ENCODE measurements around the gene GHRHR. TPM values are rescaled to one million over a fixed set of nuclear protein-coding genes. Genes with fewer than 3 reads are reported as not detected.

The GHRHR gene
- total RNA-seq, 1 donor from 2014 or later = not detected

DNA sequence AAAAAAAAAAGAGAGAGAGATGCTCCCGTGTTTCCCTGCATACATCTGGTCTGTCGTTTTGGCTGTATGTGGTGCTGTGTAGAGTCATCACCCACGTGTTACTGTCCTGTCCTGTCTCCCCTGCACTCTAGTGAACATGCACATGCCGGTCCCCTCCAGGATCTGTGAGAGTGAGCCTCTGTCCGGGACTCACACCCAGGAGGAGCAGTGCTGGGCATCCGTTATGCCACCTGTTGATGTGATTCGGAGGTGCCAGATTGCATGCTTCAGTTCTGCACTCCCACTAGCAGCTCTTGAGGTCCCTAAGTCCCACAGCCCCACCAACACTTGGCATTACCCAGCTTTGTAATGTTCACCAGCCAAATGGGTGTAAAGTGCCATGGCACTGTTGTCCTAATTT lies 16.4 kb downstream of the GHRHR start:
- DNase-seq (ENCODE audit: extremely low spot score, unreplicated experiment) = no peak
- no peaks in the 10 kb centered on the region for H3K9me3 Mint-ChIP-seq
- no peak overlapping the region for H3K4me3 Mint-ChIP-seq
- H3K4me1 Mint-ChIP-seq (ENCODE audit: unreplicated experiment) = no peaks in the 10 kb centered on the region
- TF ChIP-seq, protein P1, sequence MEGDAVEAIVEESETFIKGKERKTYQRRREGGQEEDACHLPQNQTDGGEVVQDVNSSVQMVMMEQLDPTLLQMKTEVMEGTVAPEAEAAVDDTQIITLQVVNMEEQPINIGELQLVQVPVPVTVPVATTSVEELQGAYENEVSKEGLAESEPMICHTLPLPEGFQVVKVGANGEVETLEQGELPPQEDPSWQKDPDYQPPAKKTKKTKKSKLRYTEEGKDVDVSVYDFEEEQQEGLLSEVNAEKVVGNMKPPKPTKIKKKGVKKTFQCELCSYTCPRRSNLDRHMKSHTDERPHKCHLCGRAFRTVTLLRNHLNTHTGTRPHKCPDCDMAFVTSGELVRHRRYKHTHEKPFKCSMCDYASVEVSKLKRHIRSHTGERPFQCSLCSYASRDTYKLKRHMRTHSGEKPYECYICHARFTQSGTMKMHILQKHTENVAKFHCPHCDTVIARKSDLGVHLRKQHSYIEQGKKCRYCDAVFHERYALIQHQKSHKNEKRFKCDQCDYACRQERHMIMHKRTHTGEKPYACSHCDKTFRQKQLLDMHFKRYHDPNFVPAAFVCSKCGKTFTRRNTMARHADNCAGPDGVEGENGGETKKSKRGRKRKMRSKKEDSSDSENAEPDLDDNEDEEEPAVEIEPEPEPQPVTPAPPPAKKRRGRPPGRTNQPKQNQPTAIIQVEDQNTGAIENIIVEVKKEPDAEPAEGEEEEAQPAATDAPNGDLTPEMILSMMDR (conservative IDR thresholded peaks at IDR 0.05) = no peak
- H3K27me3 Mint-ChIP-seq = peaks cover 68% of the 10 kb centered on the region
- H3K36me3 Mint-ChIP-seq = no peaks in the 10 kb centered on the region
- H3K27ac Mint-ChIP-seq = no peak overlapping the region

DNA sequence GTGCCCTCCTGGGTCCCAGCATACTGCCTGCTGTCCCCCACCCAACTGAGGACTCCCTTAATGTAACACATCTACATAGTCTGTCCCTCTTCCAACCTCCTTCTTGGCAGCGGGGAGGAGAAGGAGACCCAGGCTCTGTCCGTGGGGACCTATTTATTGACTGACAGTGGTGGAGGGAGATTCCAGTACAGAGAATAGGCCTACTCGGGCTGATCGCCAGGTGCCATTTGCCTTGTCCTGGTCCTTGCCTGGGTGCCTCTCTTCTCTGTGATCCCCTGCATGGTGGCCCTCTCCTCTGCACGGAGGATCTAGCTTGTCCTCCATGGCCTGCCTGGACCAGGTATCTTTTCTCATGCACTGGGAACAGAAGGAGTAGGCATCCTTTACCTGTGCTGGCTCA lies 17.0 kb downstream of the GHRHR start:
- Mint-ChIP-seq H3K27me3 (peaks cover 71% of the 10 kb centered on the region), H3K4me1 (ENCODE audit: unreplicated experiment) (no peaks in the 10 kb centered on the region), H3K27ac (no peak overlapping the region), H3K36me3 (no peaks in the 10 kb centered on the region), H3K9me3 (no peaks in the 10 kb centered on the region), H3K4me3 (no peak overlapping the region)
- TF ChIP-seq, protein P1 (conservative IDR thresholded peaks at IDR 0.05) = no peak
- DNase-seq (ENCODE audit: extremely low spot score, unreplicated experiment) = no peak

DNA sequence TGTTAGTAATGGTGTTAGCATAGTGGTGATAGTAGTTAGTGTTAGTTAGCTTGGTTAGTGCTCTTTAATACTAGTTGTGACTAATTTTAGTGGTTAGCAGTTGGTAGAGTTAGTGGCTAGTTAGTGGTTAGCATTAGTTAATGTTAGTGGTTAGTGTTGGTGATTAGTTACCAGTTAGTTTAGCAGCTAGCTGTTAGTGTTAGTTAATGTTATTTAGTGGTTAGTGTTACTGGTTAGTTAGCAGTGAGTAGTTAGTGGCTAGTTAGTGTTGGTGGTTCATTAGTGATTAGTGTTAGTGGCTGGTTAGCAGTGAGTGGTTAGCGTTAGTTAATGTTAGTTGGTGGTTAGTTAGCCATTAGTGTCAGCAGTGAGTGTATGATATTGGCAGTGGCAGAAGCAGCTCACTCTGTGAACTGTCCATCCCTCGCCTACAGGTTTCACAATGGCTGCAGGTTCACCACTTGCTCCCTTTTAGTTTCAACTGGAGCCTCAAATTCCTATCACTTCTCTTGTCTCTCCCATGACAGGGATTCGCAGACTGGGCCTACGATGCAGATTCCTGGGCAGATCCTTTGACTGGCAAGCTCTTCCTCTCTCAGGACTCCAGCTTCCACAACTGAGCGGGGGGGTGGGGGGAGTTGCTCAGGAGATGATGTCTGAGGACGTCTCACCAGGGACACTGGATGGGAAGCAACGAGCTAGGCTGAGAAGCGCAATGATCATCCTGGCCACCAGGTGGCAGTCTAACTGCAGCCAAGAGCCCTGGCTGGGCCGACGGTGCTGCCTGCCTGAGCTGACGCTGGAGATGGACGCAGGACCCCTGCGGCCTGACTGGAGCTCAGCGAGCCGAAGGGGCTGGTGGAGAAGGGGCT lies 19.5 kb downstream of the GHRHR start:
- Mint-ChIP-seq H3K27ac (peak overlapping the region; percentile 42), H3K4me1 (ENCODE audit: unreplicated experiment) (peaks cover 9% of the 10 kb centered on the region), H3K9me3 (no peaks in the 10 kb centered on the region), H3K4me3 (peak overlapping the region; percentile 74), H3K36me3 (no peaks in the 10 kb centered on the region), H3K27me3 (peaks cover 76% of the 10 kb centered on the region)
- TF ChIP-seq, protein P1 (conservative IDR thresholded peaks at IDR 0.05) = peak; percentile 98
- peak; percentile 90 for DNase-seq (ENCODE audit: extremely low spot score, unreplicated experiment)

DNA sequence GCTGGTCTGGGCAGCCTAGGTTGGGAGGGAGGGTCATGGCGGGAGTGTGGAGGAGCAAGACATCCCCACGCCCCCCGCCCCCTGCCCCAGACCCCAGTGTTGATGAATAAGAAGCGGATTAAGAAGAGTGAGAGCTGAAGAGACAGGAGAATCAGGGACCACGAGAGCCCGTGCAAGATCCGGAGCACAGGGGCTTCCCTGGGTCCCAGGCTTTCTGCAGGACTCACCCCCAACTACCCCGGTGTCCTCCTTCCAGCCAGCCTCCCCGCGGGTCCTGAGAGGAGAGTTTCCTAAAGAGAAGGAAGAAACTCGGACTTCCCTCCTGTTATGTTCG lies 20.1 kb downstream of the GHRHR start:
- H3K27ac Mint-ChIP-seq = peak overlapping the region; percentile 42

DNA sequence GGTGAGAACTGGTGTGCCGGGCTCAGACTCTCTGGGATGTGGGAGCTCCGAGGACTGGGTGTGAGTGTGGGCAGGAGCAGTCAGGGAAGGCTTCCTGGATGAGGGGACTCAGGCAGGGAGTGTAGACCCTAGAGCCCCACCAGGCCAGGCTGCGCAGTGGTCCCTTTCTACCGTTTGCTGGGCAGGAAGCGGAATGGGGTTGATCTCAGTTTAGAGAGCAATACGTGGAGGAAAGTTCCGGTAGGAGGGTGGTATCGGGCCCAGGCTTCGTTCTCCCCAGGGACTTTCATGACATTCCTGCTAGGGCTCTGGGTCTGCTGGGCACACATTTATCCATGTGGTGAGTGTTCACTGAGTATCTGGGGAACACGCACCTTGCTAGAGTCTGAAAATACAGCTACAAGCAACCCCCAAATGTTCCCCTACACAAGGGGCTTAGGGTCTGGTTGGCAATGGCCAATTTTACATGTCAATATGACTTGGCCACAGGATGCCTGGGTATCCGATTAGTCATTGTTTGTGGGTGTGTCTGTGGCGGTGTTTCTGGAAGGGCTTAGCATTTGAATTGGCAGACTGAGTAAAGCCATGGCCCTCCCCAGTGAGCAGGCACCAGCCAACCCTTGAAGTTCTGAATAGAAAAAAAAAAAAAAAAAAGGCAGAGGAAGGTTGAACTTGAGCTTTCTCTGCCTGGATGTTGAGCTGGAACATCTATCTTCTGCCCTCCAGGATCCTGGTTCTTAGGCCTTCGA lies 20.8 kb downstream of the GHRHR start:
- peaks cover 17% of the 10 kb centered on the region for H3K4me1 Mint-ChIP-seq (ENCODE audit: unreplicated experiment)
- H3K36me3 Mint-ChIP-seq = no peaks in the 10 kb centered on the region
- peaks cover 66% of the 10 kb centered on the region for H3K27me3 Mint-ChIP-seq
- DNase-seq (ENCODE audit: extremely low spot score, unreplicated experiment) = no peak
- TF ChIP-seq, protein P1 (conservative IDR thresholded peaks at IDR 0.05) = no peak
- no peak overlapping the region for H3K27ac Mint-ChIP-seq
- H3K9me3 Mint-ChIP-seq = no peaks in the 10 kb centered on the region
- no peak overlapping the region for H3K4me3 Mint-ChIP-seq

More for the DNA sequence above, 20.1 kb downstream of the GHRHR start:
- TF ChIP-seq, protein P1 (conservative IDR thresholded peaks at IDR 0.05) = no peak
- Mint-ChIP-seq H3K4me3 (peak overlapping the region; percentile 74), H3K9me3 (no peaks in the 10 kb centered on the region), H3K36me3 (no peaks in the 10 kb centered on the region), H3K4me1 (ENCODE audit: unreplicated experiment) (peaks cover 14% of the 10 kb centered on the region), H3K27me3 (peaks cover 72% of the 10 kb centered on the region)
- no peak for DNase-seq (ENCODE audit: extremely low spot score, unreplicated experiment)
